Vagina (tissue), 2 donors: ENCODE data around the gene ABR. TPM values are rescaled to one million over a fixed set of nuclear protein-coding genes. Genes with fewer than 3 reads are reported as not detected.
A peak's percentile ranks its signal among the peaks of the same experiment; 100 is the strongest.

ENCODE experiments used
- DNase-seq, 2 donors: peaks; one replicate each; pipeline ENCODE4 v3.0.0-alpha.2; 2017; ENCODE audit errors: extremely low spot score in 2 of 2
- H3K27ac ChIP-seq: fragments of 200-600 bp; sonication (generic); one replicate; pipeline ENCODE4 v1.5.1; 2019
- H3K27me3 ChIP-seq: fragments of 200-600 bp; sonication (generic); one replicate; pipeline ENCODE4 v1.5.1; 2019
- H3K36me3 ChIP-seq, 2 donors: fragments of 200-600 bp; sonication (generic); one replicate each; pipeline ENCODE4 v1.5.1; 2017 to 2019
- H3K4me1 ChIP-seq: fragments of 200-600 bp; sonication (generic); one replicate; pipeline ENCODE4 v1.5.1; 2019
- H3K4me3 ChIP-seq, 2 donors: fragments of 200-600 bp; sonication (generic); 1 replicate in 1 of 2; 2 replicates in 1 of 2; pipeline ENCODE4 v1.5.1; 2016 to 2019
- H3K9me3 ChIP-seq: fragments of 200-600 bp; sonication (generic); one replicate; pipeline ENCODE4 v1.5.1; 2019
- CTCF ChIP-seq, 3 experiments: fragments of 450-650 bp in 2 of 3; fragments of 200-600 bp in 1 of 3; sonication (generic) in 1 of 3; IDR thresholded peaks; one replicate each; pipeline ENCODE4 v1.5.1; 2017 to 2019; ENCODE audit warnings: antibody characterized with exemption in 3 of 3, mild to moderate bottlenecking in 2 of 3, moderate library complexity in 2 of 3
- POLR2A ChIP-seq, 2 donors: fragments of 450-650 bp; IDR thresholded peaks; one replicate each; pipeline ENCODE4 v1.6.1; 2017; ENCODE audit warnings: antibody characterized with exemption in 2 of 2, mild to moderate bottlenecking in 2 of 2, moderate library complexity in 2 of 2
- POLR2AphosphoS5 ChIP-seq, 2 donors: sonication (generic); formaldehyde crosslinking; IDR thresholded peaks; one replicate each; pipeline ENCODE4 v1.9.0; 2017; ENCODE audit warnings: antibody characterized with exemption in 2 of 2, mild to moderate bottlenecking in 2 of 2, low read depth in 1 of 2; ENCODE audit not compliant: insufficient read depth in 1 of 2
- intact Hi-C: fragments of 100-400 bp; cut with DNase I; formaldehyde crosslinking; loops from one replicate; pipeline ENCODE4 v1.15.1; 2023
- total RNA-seq: library from RNA; depleted of rRNA; stranded (reverse); fragments of >200 nt; gene quantifications from one replicate; pipeline ENCODE4 v1.2.3, GENCODE V29; 2016

The ABR gene
- total RNA-seq, 1 donor from 2014 or later = 90.8 TPM

- no peak for TF ChIP-seq CTCF (IDR thresholded peaks at IDR 0.05)
- TF ChIP-seq POLR2A (IDR thresholded peaks at IDR 0.05) = no peak
- no peak for TF ChIP-seq POLR2AphosphoS5 (IDR thresholded peaks at IDR 0.05; ENCODE audit: insufficient read depth in 1 of 2, low read depth in 1 of 2)
- Histone ChIP-seq H3K9me3 (no peaks in the 10 kb centered on the region), H3K27ac (no peak overlapping the region), H3K4me1 (peaks cover 35% of the 10 kb centered on the region), H3K36me3 (no peaks in the 10 kb centered on the region), H3K27me3 (peaks cover 5% of the 10 kb centered on the region), H3K4me3 (peak overlapping the region; percentile 49 to 60)
- no peak for DNase-seq
- intact Hi-C loops = no loop called here
Observed at GRCh38 chr17:1227365-1227764, 47.6 kb upstream of the ABR start.

- no peaks in the 10 kb centered on the region for H3K9me3 ChIP-seq
- no peak for TF ChIP-seq POLR2AphosphoS5 (IDR thresholded peaks at IDR 0.05; ENCODE audit: insufficient read depth in 1 of 2, low read depth in 1 of 2)
- TF ChIP-seq CTCF (IDR thresholded peaks at IDR 0.05) = no peak
- TF ChIP-seq POLR2A (IDR thresholded peaks at IDR 0.05) = no peak
- H3K4me3 ChIP-seq = no peak overlapping the region
- intact Hi-C loops = no loop called here
- peaks cover 28% of the 10 kb centered on the region for H3K4me1 ChIP-seq
- DNase-seq = no peak
- peaks cover 5% of the 10 kb centered on the region for H3K27me3 ChIP-seq
- no peaks in the 10 kb centered on the region for H3K36me3 ChIP-seq
- H3K27ac ChIP-seq = no peak overlapping the region
Observed at GRCh38 chr17:1226308-1226707, 46.5 kb upstream of the ABR start.

- H3K27ac ChIP-seq = no peak overlapping the region
- no peak for DNase-seq
- peaks cover 5% of the 10 kb centered on the region for H3K27me3 ChIP-seq
- H3K4me3 ChIP-seq = no peak overlapping the region
- H3K4me1 ChIP-seq = peaks cover 22% of the 10 kb centered on the region
- H3K36me3 ChIP-seq = no peaks in the 10 kb centered on the region
- H3K9me3 ChIP-seq = no peaks in the 10 kb centered on the region
- intact Hi-C loops = no loop called here
- TF ChIP-seq POLR2AphosphoS5 (IDR thresholded peaks at IDR 0.05; ENCODE audit: insufficient read depth in 1 of 2, low read depth in 1 of 2) = no peak
- no peak for TF ChIP-seq POLR2A (IDR thresholded peaks at IDR 0.05)
- TF ChIP-seq CTCF (IDR thresholded peaks at IDR 0.05) = no peak
Observed at GRCh38 chr17:1224330-1224729, 44.5 kb upstream of the ABR start.

GRCh38 chr17:1223662-1224061 is 43.9 kb upstream of the ABR start:
- H3K4me1 ChIP-seq = peaks cover 18% of the 10 kb centered on the region
- H3K27ac ChIP-seq = no peak overlapping the region
- no peak for TF ChIP-seq POLR2A (IDR thresholded peaks at IDR 0.05)
- no peak for TF ChIP-seq CTCF (IDR thresholded peaks at IDR 0.05)
- no peak for TF ChIP-seq POLR2AphosphoS5 (IDR thresholded peaks at IDR 0.05; ENCODE audit: insufficient read depth in 1 of 2, low read depth in 1 of 2)
- intact Hi-C loops = no loop called here
- no peak overlapping the region for H3K4me3 ChIP-seq
- H3K27me3 ChIP-seq = peaks cover 5% of the 10 kb centered on the region
- no peaks in the 10 kb centered on the region for H3K9me3 ChIP-seq
- DNase-seq = no peak
- no peaks in the 10 kb centered on the region for H3K36me3 ChIP-seq

- Histone ChIP-seq H3K4me3 (no peak overlapping the region), H3K9me3 (no peaks in the 10 kb centered on the region), H3K36me3 (no peaks in the 10 kb centered on the region), H3K27ac (no peak overlapping the region), H3K27me3 (no peaks in the 10 kb centered on the region), H3K4me1 (peaks cover 5% of the 10 kb centered on the region)
- TF ChIP-seq POLR2A (IDR thresholded peaks at IDR 0.05) (no peak), CTCF (IDR thresholded peaks at IDR 0.05) (no peak), POLR2AphosphoS5 (IDR thresholded peaks at IDR 0.05; ENCODE audit: insufficient read depth in 1 of 2, low read depth in 1 of 2) (no peak)
- intact Hi-C loops = no loop called here
- no peak for DNase-seq
Observed at GRCh38 chr17:1222321-1222720, 42.5 kb upstream of the ABR start.
